Left lung (tissue), 10 donors: Measurements from ENCODE around the gene PTPRS. TPM values are rescaled to one million over a fixed set of nuclear protein-coding genes. Genes with fewer than 3 reads are reported as not detected.

ENCODE experiments used
- ATAC-seq: fragments of 200-7000 bp; cut with Tn5 transposase; one replicate; pipeline ENCODE4 v1.9.1; 2020; ENCODE audit warnings: moderate library complexity
- DNase-seq, 4 donors: peaks; one replicate each; pipeline ENCODE4 v3.0.0-alpha.2; 2013 to 2020
- H3K27ac ChIP-seq, 2 donors: fragments of 200-600 bp; sonication (generic) in 1 of 2; one replicate each; pipeline versions ENCODE4 v1.5.0 to v1.8.0; 2020 to 2021
- H3K27me3 ChIP-seq, 2 donors: fragments of 200-600 bp; sonication (generic) in 1 of 2; one replicate each; pipeline versions ENCODE4 v1.5.0 to v1.8.0; 2020 to 2021
- H3K36me3 ChIP-seq, 2 donors: fragments of 200-600 bp; sonication (generic) in 1 of 2; one replicate each; pipeline versions ENCODE4 v1.5.0 to v1.8.0; 2020 to 2021
- H3K4me1 ChIP-seq, 2 donors: fragments of 200-600 bp; one replicate each; pipeline ENCODE4 v1.8.0; 2021
- H3K4me3 ChIP-seq, 2 donors: fragments of 200-600 bp; sonication (generic) in 1 of 2; one replicate each; pipeline versions ENCODE4 v1.5.0 to v1.8.0; 2020 to 2021; ENCODE audit warnings: mild to moderate bottlenecking in 1 of 2
- H3K9me3 ChIP-seq, 2 donors: fragments of 200-600 bp; sonication (generic) in 1 of 2; one replicate each; pipeline versions ENCODE4 v1.5.0 to v1.8.0; 2020 to 2021
- CTCF ChIP-seq, 2 donors: fragments of 200-600 bp; sonication (generic) in 1 of 2; IDR thresholded peaks; one replicate each; pipeline versions ENCODE4 v1.5.0 to v1.8.0; 2021; ENCODE audit warnings: antibody characterized with exemption in 2 of 2
- intact Hi-C, 2 donors: fragments of 100-400 bp; cut with DNase I; formaldehyde crosslinking; loops; one replicate each; pipeline versions ENCODE4 v1.11.2 to v1.14.2; 2022
- polyA plus RNA-seq, 6 donors: library from polyadenylated mRNA; unstranded; fragments of 120-200 nt; gene quantifications; one replicate each; pipeline ENCODE4 v1.2.1, GENCODE V29; 2013; ENCODE audit not compliant: insufficient read length in 6 of 6
- total RNA-seq, 2 donors: library from RNA; stranded (reverse); fragmentation: NEBNext Ultra II Directional; extraction: Animal tissue kit (Norgen Biotek cat#: 25700); gene quantifications; one replicate each; pipeline ENCODE4 v1.2.1, GENCODE V29; 2021
- donor health status: DM: no; HTN: yes; CAD: no.
- donor health status: DM: no; HTN: no; CAD: no.

PTPRS gene
- total and polyA plus RNA-seq, 8 donors, result 61.7 to 97.9 (median 75.3) TPM

GRCh38 chr19:5304486-5304885 lies 36.1 kb downstream of the PTPRS start:
- H3K9me3 ChIP-seq, result no peaks in the 10 kb centered on the region
- ATAC-seq (no peak), DNase-seq (no peak)
- no peak overlapping the region for H3K4me3 ChIP-seq
- H3K36me3 ChIP-seq, result no peaks in the 10 kb centered on the region
- H3K4me1 ChIP-seq, result no peaks in the 10 kb centered on the region
- H3K27me3 ChIP-seq, result peaks cover 0 to 8% of the 10 kb centered on the region in 2 donors
- H3K27ac ChIP-seq, result no peak overlapping the region
- TF ChIP-seq CTCF (IDR thresholded peaks at IDR 0.05), result no peak
- intact Hi-C loops, result no loop called here

GRCh38 chr19:5303208-5303607 lies 37.4 kb downstream of the PTPRS start:
- no peaks in the 10 kb centered on the region for H3K4me1 ChIP-seq
- no peak for TF ChIP-seq CTCF (IDR thresholded peaks at IDR 0.05)
- H3K27me3 ChIP-seq, result peaks cover 0 to 8% of the 10 kb centered on the region in 2 donors
- no peak for ATAC-seq
- no peaks in the 10 kb centered on the region for H3K9me3 ChIP-seq
- H3K27ac ChIP-seq, result no peak overlapping the region
- intact Hi-C loops, result no loop called here
- no peaks in the 10 kb centered on the region for H3K36me3 ChIP-seq
- no peak for DNase-seq
- H3K4me3 ChIP-seq, result no peak overlapping the region

GRCh38 chr19:5302396-5302795 lies 38.2 kb downstream of the PTPRS start:
- peaks cover 0 to 8% of the 10 kb centered on the region in 2 donors for H3K27me3 ChIP-seq
- no peaks in the 10 kb centered on the region for H3K9me3 ChIP-seq
- H3K27ac ChIP-seq, result no peak overlapping the region
- TF ChIP-seq CTCF (IDR thresholded peaks at IDR 0.05), result no peak
- H3K4me3 ChIP-seq, result no peak overlapping the region
- intact Hi-C loops, result no loop called here
- H3K36me3 ChIP-seq, result no peaks in the 10 kb centered on the region
- no peaks in the 10 kb centered on the region for H3K4me1 ChIP-seq
- DNase-seq, result no peak
- ATAC-seq, result no peak

GRCh38 chr19:5299137-5299536 lies 41.5 kb downstream of the PTPRS start:
- no peak for DNase-seq
- peaks cover 0 to 17% of the 10 kb centered on the region in 2 donors for H3K27me3 ChIP-seq
- H3K9me3 ChIP-seq, result no peaks in the 10 kb centered on the region
- no peak for TF ChIP-seq CTCF (IDR thresholded peaks at IDR 0.05)
- H3K4me3 ChIP-seq, result no peak overlapping the region
- H3K27ac ChIP-seq, result no peak overlapping the region
- H3K36me3 ChIP-seq, result no peaks in the 10 kb centered on the region
- ATAC-seq, result no peak
- no peaks in the 10 kb centered on the region for H3K4me1 ChIP-seq
- intact Hi-C loops, result no loop called here

GRCh38 chr19:5298471-5298901 lies 42.1 kb downstream of the PTPRS start:
- intact Hi-C loops, result no loop called here
- peaks cover 0 to 1% of the 10 kb centered on the region in 2 donors for H3K4me1 ChIP-seq
- peak; percentile 76 for ATAC-seq
- H3K27me3 ChIP-seq, result peaks cover 0 to 23% of the 10 kb centered on the region in 2 donors
- no peak for TF ChIP-seq CTCF (IDR thresholded peaks at IDR 0.05)
- no peaks in the 10 kb centered on the region for H3K36me3 ChIP-seq
- H3K27ac ChIP-seq, result no peak overlapping the region
- no peaks in the 10 kb centered on the region for H3K9me3 ChIP-seq
- peak in 2 of 4 donors; percentile 68 to 79 for DNase-seq
- H3K4me3 ChIP-seq, result no peak overlapping the region
